ENCODE measurements around the gene LRRC49. TPM values are rescaled to one million over a fixed set of nuclear protein-coding genes. Genes with fewer than 3 reads are reported as not detected.
"Not testable (repeated sequence)": the region's sequence is repeated elsewhere in the genome, so short reads cannot be mapped to it uniquely, and the experiment has no call there.

Gene LRRC49
- total RNA-seq, 2 donors from 2014 or later = 23.4 to 35.3 TPM

- no peak for TF ChIP-seq CTCF (IDR thresholded peaks at IDR 0.05)
- DNase-seq (ENCODE audit: low spot score) = no peak
- no peaks in the 10 kb centered on the region for H3K36me3 ChIP-seq
- H3K27me3 ChIP-seq = no peaks in the 10 kb centered on the region
- no peaks in the 10 kb centered on the region for H3K9me3 ChIP-seq
- no peak overlapping the region for H3K27ac ChIP-seq
- no peak overlapping the region for H3K4me3 ChIP-seq
- no peaks in the 10 kb centered on the region for H3K4me1 ChIP-seq
Observed at GRCh38 chr15:70923311-70924080, 30.9 kb downstream of the LRRC49 start.

GRCh38 chr15:70926914-70927313, 34.3 kb downstream of the LRRC49 start:
- H3K9me3 ChIP-seq; H3K36me3 ChIP-seq; H3K27ac ChIP-seq; H3K4me1 ChIP-seq; H3K4me3 ChIP-seq; H3K27me3 ChIP-seq; DNase-seq (ENCODE audit: low spot score): not testable (repeated sequence)

GRCh38 chr15:70931821-70932220, 39.2 kb downstream of the LRRC49 start:
- no peak for DNase-seq (ENCODE audit: low spot score)
- Histone ChIP-seq H3K27ac (no peak overlapping the region), H3K36me3 (no peaks in the 10 kb centered on the region), H3K4me1 (no peaks in the 10 kb centered on the region), H3K27me3 (no peaks in the 10 kb centered on the region), H3K9me3 (no peaks in the 10 kb centered on the region), H3K4me3 (no peak overlapping the region)
- TF ChIP-seq CTCF (IDR thresholded peaks at IDR 0.05) = no peak

- Histone ChIP-seq H3K4me3 (no peak overlapping the region), H3K4me1 (no peaks in the 10 kb centered on the region), H3K27ac (no peak overlapping the region), H3K36me3 (no peaks in the 10 kb centered on the region), H3K27me3 (no peaks in the 10 kb centered on the region), H3K9me3 (no peaks in the 10 kb centered on the region)
- DNase-seq (ENCODE audit: low spot score) = no peak
- TF ChIP-seq CTCF (IDR thresholded peaks at IDR 0.05) = no peak
Observed at GRCh38 chr15:70932397-70932796, 39.8 kb downstream of the LRRC49 start.

GRCh38 chr15:70933411-70933810, 40.8 kb downstream of the LRRC49 start:
- DNase-seq (ENCODE audit: low spot score) = no peak

GRCh38 chr15:70935631-70936030, 43.0 kb downstream of the LRRC49 start:
- DNase-seq (ENCODE audit: low spot score) = no peak
- Histone ChIP-seq H3K4me1 (no peaks in the 10 kb centered on the region), H3K4me3 (no peak overlapping the region), H3K27ac (no peak overlapping the region), H3K9me3 (no peaks in the 10 kb centered on the region), H3K36me3 (no peaks in the 10 kb centered on the region), H3K27me3 (no peaks in the 10 kb centered on the region)
- no peak for TF ChIP-seq CTCF (IDR thresholded peaks at IDR 0.05)

More at GRCh38 chr15:70933411-70933810, 40.8 kb downstream of the LRRC49 start:
- Histone ChIP-seq H3K27me3 (no peaks in the 10 kb centered on the region), H3K27ac (no peak overlapping the region), H3K4me1 (no peaks in the 10 kb centered on the region), H3K36me3 (no peaks in the 10 kb centered on the region), H3K4me3 (no peak overlapping the region), H3K9me3 (no peaks in the 10 kb centered on the region)
- no peak for TF ChIP-seq CTCF (IDR thresholded peaks at IDR 0.05)

Measured in right atrium auricular region (tissue), 2 donors.